ENCODE measurements around the gene GABRR2. TPM values are rescaled to one million over a fixed set of nuclear protein-coding genes. Genes with fewer than 3 reads are reported as not detected.
A peak's percentile ranks its signal among the peaks of the same experiment; 100 is the strongest.

GABRR2 gene
- 0.27 TPM for total RNA-seq

GRCh38 chr6:89315249-89315885, at the start of gene GABRR2:
Gene GABRR2 (minus strand): TSS chr6:89315299. CDS start chr6:89315165, 134 bp downstream.
- DNase-seq (ENCODE audit: low read depth in 2 of 3, low spot score in 2 of 3), result no peak

GRCh38 chr6:89364586-89364985, 49.5 kb upstream of the GABRR2 start:
- DNase-seq (ENCODE audit: low read depth in 2 of 3, low spot score in 2 of 3), result no peak

GRCh38 chr6:89361171-89361570, 46.1 kb upstream of the GABRR2 start:
- DNase-seq (ENCODE audit: low read depth in 2 of 3, low spot score in 2 of 3), result no peak

GRCh38 chr6:89360415-89360999, 45.4 kb upstream of the GABRR2 start:
- peak in 1 of 3 donors; percentile 29 for DNase-seq (ENCODE audit: low read depth in 2 of 3, low spot score in 2 of 3)

- DNase-seq (ENCODE audit: low read depth in 2 of 3, low spot score in 2 of 3), result no peak
These were observed 44.5 kb upstream of the GABRR2 start for GRCh38 chr6:89359561-89359960.

- peak in 2 of 3 donors; percentile 53 to 70 for DNase-seq (ENCODE audit: low read depth in 2 of 3, low spot score in 2 of 3)
These were observed 42.3 kb upstream of the GABRR2 start for GRCh38 chr6:89357390-89357789.

- peak in 1 of 3 donors; percentile 44 for DNase-seq (ENCODE audit: low read depth in 2 of 3, low spot score in 2 of 3)
These were observed 41.6 kb upstream of the GABRR2 start for GRCh38 chr6:89356642-89357170.

- no peak for DNase-seq (ENCODE audit: low read depth in 2 of 3, low spot score in 2 of 3)
These were observed 40.6 kb upstream of the GABRR2 start for GRCh38 chr6:89355511-89356194.

GRCh38 chr6:89353702-89354392, 38.7 kb upstream of the GABRR2 start:
- DNase-seq (ENCODE audit: low read depth in 2 of 3, low spot score in 2 of 3), result no peak

- DNase-seq (ENCODE audit: low read depth in 2 of 3, low spot score in 2 of 3), result peak in 2 of 3 donors; percentile 61 to 72
These were observed 38.0 kb upstream of the GABRR2 start for GRCh38 chr6:89353118-89353556.

- DNase-seq (ENCODE audit: low read depth in 2 of 3, low spot score in 2 of 3), result peak; percentile 57 to 85 (median 83)
These were observed 37.4 kb upstream of the GABRR2 start, which contains the start of gene UBE2J1 for GRCh38 chr6:89352278-89353117. Gene UBE2J1 (minus strand): TSS chr6:89352722. CDS start chr6:89352569, 153 bp downstream.

- no peak for DNase-seq (ENCODE audit: low read depth in 2 of 3, low spot score in 2 of 3)
These were observed 36.7 kb upstream of the GABRR2 start for GRCh38 chr6:89351671-89352277.

GRCh38 chr6:89350281-89350966, 35.3 kb upstream of the GABRR2 start:
- peak in 1 of 3 donors; percentile 64 for DNase-seq (ENCODE audit: low read depth in 2 of 3, low spot score in 2 of 3)

GRCh38 chr6:89348372-89348771, 33.3 kb upstream of the GABRR2 start:
- no peak for DNase-seq (ENCODE audit: low read depth in 2 of 3, low spot score in 2 of 3)

- no peak for DNase-seq (ENCODE audit: low read depth in 2 of 3, low spot score in 2 of 3)
These were observed 32.7 kb upstream of the GABRR2 start for GRCh38 chr6:89347825-89348224.

- DNase-seq (ENCODE audit: low read depth in 2 of 3, low spot score in 2 of 3), result no peak
These were observed 31.3 kb upstream of the GABRR2 start for GRCh38 chr6:89346433-89346832.

- no peak for DNase-seq (ENCODE audit: low read depth in 2 of 3, low spot score in 2 of 3)
These were observed 24.5 kb upstream of the GABRR2 start for GRCh38 chr6:89339565-89339964.

GRCh38 chr6:89335164-89335563, 20.1 kb upstream of the GABRR2 start:
- DNase-seq (ENCODE audit: low read depth in 2 of 3, low spot score in 2 of 3), result no peak

- no peak for DNase-seq (ENCODE audit: low read depth in 2 of 3, low spot score in 2 of 3)
These were observed 15.8 kb upstream of the GABRR2 start for GRCh38 chr6:89330910-89331309.
